Suprapubic skin (tissue), 4 donors: ENCODE results near the gene IQCK. TPM values are rescaled to one million over a fixed set of nuclear protein-coding genes. Genes with fewer than 3 reads are reported as not detected.

Experiments used
- DNase-seq, 2 donors: peaks; one replicate each; pipeline ENCODE4 v3.0.0-alpha.2; 2019; ENCODE audit warnings: low spot score in 2 of 2
- H3K27ac ChIP-seq: fragments of 200-600 bp; sonication (generic); one replicate; pipeline ENCODE4 v1.5.1; 2019
- H3K27me3 ChIP-seq: fragments of 200-600 bp; sonication (generic); one replicate; pipeline ENCODE4 v1.5.1; 2019
- H3K36me3 ChIP-seq: fragments of 200-600 bp; sonication (generic); one replicate; pipeline ENCODE4 v1.5.1; 2019
- H3K4me1 ChIP-seq: fragments of 200-600 bp; sonication (generic); one replicate; pipeline ENCODE4 v1.5.1; 2019
- H3K4me3 ChIP-seq: fragments of 200-600 bp; sonication (generic); one replicate; pipeline ENCODE4 v1.5.1; 2019; ENCODE audit warnings: mild to moderate bottlenecking
- H3K9me3 ChIP-seq: fragments of 200-600 bp; sonication (generic); one replicate; pipeline ENCODE4 v1.5.1; 2019
- EP300 ChIP-seq: sonication (generic); formaldehyde crosslinking; IDR thresholded peaks from one replicate; pipeline ENCODE4 v1.6.1; 2017; ENCODE audit warnings: antibody characterized with exemption
- POLR2A ChIP-seq, 2 donors: fragments of 450-650 bp; IDR thresholded peaks; one replicate each; pipeline ENCODE4 v1.6.1; 2017; ENCODE audit warnings: antibody characterized with exemption in 2 of 2, mild to moderate bottlenecking in 2 of 2, moderate library complexity in 2 of 2
- POLR2AphosphoS5 ChIP-seq, 3 donors: sonication (generic); formaldehyde crosslinking; IDR thresholded peaks; one replicate each; pipeline ENCODE4 v1.6.1; 2017; ENCODE audit warnings: antibody characterized with exemption in 3 of 3
- WGBS: methylation state at CpG from one replicate; pipeline ENCODE4 v1.1.5; 2018; 5-methylcytosine and 5-hydroxymethylcytosine counted together
- total RNA-seq, 4 donors: library from RNA; depleted of rRNA; stranded (reverse); fragments of >200 nt; gene quantifications; one replicate each; pipeline ENCODE4 v1.1.0, GENCODE V29; 2016
- TF ChIP-seq, protein P1 (sequence below), 2 donors: fragments of 200-600 bp in 1 of 2; fragments of 450-650 bp in 1 of 2; sonication (generic) in 1 of 2; IDR thresholded peaks; one replicate each; pipeline ENCODE4 v1.5.1; 2016 to 2019; ENCODE audit warnings: antibody characterized with exemption in 2 of 2, mild to moderate bottlenecking in 1 of 2, moderate library complexity in 1 of 2

IQCK gene
- total RNA-seq, 4 donors from 2014 or later = 10.7 to 21.6 (median 18.7) TPM

DNA sequence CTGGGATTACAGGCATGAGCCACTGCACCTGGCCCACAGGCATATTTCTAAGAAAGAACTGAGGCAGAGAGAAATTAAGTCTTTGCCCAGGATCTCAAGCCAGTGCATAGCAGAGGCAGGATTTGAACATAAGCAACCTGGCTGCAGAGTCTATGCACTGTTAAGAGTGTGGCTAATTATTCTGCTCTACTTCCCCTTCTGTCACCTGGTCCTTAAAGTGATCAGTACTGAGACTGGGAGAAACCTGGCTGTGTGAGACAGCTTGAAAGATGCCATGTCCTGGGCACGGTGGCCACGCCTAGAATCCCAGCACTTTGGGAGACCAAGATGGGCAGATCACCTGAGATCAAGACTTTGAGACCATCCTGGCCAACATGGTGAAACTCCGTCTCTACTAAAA lies 58.1 kb downstream of the IQCK start:
- 92% methylated on average over 3 of the region's 3 CpGs for WGBS
- DNase-seq = no peak
- TF ChIP-seq EP300 = no peak
- TF ChIP-seq, protein P1, sequence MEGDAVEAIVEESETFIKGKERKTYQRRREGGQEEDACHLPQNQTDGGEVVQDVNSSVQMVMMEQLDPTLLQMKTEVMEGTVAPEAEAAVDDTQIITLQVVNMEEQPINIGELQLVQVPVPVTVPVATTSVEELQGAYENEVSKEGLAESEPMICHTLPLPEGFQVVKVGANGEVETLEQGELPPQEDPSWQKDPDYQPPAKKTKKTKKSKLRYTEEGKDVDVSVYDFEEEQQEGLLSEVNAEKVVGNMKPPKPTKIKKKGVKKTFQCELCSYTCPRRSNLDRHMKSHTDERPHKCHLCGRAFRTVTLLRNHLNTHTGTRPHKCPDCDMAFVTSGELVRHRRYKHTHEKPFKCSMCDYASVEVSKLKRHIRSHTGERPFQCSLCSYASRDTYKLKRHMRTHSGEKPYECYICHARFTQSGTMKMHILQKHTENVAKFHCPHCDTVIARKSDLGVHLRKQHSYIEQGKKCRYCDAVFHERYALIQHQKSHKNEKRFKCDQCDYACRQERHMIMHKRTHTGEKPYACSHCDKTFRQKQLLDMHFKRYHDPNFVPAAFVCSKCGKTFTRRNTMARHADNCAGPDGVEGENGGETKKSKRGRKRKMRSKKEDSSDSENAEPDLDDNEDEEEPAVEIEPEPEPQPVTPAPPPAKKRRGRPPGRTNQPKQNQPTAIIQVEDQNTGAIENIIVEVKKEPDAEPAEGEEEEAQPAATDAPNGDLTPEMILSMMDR (IDR thresholded peaks at IDR 0.05) = no peak
- no peaks in the 10 kb centered on the region for H3K4me1 ChIP-seq
- H3K4me3 ChIP-seq = no peak overlapping the region
- no peaks in the 10 kb centered on the region for H3K36me3 ChIP-seq
- H3K9me3 ChIP-seq = no peaks in the 10 kb centered on the region
- H3K27ac ChIP-seq = no peak overlapping the region
- H3K27me3 ChIP-seq = no peaks in the 10 kb centered on the region

DNA sequence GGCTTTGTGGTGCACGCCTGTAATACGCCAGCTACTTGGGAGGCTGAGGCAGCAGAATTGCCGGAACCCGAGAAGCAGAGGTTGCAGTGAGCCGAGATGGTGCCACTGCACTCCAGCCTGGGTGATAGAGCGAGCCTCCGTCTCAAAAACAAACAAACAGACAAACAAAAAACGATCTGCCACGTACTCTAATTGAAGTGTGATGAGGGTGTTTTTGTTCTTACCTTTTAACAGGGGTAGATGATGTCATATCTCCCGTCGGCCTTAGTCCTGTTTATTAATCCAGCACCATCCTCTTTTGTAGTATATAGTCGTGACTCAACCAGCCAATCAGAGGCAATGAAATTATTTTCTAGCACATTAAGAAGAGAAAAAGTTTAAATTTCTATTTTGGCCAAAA lies 58.5 kb downstream of the IQCK start:
- no peaks in the 10 kb centered on the region for H3K27me3 ChIP-seq
- H3K27ac ChIP-seq = no peak overlapping the region
- WGBS = 93% methylated on average over 12 of the region's 12 CpGs
- H3K9me3 ChIP-seq = no peaks in the 10 kb centered on the region
- H3K4me3 ChIP-seq = no peak overlapping the region
- no peak for DNase-seq
- H3K4me1 ChIP-seq = no peaks in the 10 kb centered on the region
- TF ChIP-seq, protein P1 (IDR thresholded peaks at IDR 0.05) = no peak
- TF ChIP-seq EP300 (no peak), POLR2A (IDR thresholded peaks at IDR 0.05) (no peak), POLR2AphosphoS5 (IDR thresholded peaks at IDR 0.05) (no peak)
- H3K36me3 ChIP-seq = no peaks in the 10 kb centered on the region

DNA sequence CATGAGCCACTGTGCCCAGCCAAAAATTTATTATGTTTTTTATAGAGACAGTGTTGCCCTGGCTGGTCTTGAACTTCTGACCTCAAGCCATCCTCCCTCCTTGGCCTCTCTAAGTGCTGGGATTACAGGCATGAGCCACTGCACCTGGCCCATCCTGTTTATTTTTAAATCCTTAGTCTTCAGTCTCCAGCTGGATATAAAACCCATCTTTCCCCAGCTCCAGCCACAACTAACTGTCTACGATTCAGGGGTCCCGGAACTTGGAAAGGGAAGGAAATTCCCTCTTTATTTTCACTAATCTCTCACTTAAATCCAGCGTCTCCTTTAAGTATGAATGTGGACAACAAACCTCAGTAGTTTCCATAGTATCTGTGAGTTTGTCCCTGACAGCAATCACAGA lies 62.2 kb downstream of the IQCK start:
- no peaks in the 10 kb centered on the region for H3K27me3 ChIP-seq
- H3K4me1 ChIP-seq = peaks cover 14% of the 10 kb centered on the region
- no peak overlapping the region for H3K4me3 ChIP-seq
- H3K27ac ChIP-seq = no peak overlapping the region
- 95% methylated on average over 3 of the region's 3 CpGs for WGBS
- no peaks in the 10 kb centered on the region for H3K9me3 ChIP-seq
- H3K36me3 ChIP-seq = no peaks in the 10 kb centered on the region
- TF ChIP-seq EP300 (no peak), POLR2AphosphoS5 (IDR thresholded peaks at IDR 0.05) (no peak), POLR2A (IDR thresholded peaks at IDR 0.05) (no peak)
- TF ChIP-seq, protein P1 (IDR thresholded peaks at IDR 0.05) = no peak
- DNase-seq = no peak

DNA sequence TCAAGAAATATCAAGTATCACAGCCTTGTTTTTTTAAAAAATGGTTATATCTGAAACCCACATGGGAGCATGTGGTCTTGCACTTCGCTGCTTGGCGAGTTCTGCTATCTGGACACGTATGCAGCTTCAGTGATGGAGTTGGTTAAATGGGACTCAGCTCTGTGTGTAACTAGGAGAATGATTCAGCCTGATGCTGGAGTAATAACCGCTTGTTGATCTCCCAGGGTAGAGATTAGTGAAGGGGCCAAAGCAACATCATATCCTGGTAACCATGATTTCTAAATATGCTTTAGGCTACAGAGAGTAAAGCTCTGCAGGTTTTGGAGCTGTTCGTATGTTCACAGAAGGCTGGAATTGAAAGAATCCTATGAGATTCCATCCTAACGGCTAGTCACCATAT lies 63.2 kb downstream of the IQCK start:
- 86% methylated on average over 6 of the region's 6 CpGs for WGBS
- Histone ChIP-seq H3K9me3 (no peaks in the 10 kb centered on the region), H3K4me1 (peaks cover 14% of the 10 kb centered on the region), H3K4me3 (no peak overlapping the region), H3K27ac (no peak overlapping the region), H3K36me3 (no peaks in the 10 kb centered on the region), H3K27me3 (no peaks in the 10 kb centered on the region)
- TF ChIP-seq, protein P1 (IDR thresholded peaks at IDR 0.05) = no peak
- TF ChIP-seq POLR2A (IDR thresholded peaks at IDR 0.05) (no peak), POLR2AphosphoS5 (IDR thresholded peaks at IDR 0.05) (no peak), EP300 (no peak)
- no peak for DNase-seq

DNA sequence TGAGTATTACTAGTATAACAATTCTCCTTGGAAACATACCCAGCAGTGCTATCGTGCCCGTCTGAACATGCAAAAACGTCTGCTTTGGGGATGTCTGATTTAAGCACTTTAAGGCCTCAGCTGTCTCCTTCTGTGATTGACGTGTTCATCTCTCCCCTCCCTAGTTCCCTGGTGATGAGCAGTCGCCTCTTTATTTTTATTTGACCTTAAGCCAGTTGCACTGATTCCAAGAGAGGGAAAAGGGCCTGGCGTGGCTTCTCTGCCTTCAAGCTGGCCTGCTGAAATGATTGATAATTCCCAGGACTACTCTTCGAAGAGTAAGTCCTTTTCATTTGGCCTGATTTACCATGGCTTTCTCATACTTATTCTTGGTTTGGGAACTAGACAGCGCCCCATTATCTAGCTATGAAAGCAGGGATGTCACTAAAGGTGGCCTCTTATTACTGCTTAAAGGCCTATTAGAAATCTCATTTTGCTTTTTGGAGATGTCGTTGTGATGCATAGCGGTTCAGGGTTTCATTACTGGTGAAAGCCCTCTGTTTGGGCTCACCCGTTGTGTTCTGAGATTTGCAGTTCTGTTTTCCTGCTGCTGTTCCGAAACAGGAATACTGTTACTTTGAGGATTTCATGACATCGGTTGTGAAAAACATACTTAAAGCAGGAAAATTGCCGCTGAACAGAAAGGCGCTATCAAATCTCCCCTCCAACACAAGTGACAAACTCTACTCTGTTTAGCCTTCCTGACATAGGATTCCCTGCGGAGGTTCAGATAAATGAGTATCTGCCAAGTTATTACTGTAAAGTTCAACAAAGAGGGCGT lies 65.5 kb downstream of the IQCK start:
- WGBS = 50% methylated on average over 17 of the region's 17 CpGs
- peak overlapping the region; percentile 15 for H3K27ac ChIP-seq

More for the DNA sequence above, 65.5 kb downstream of the IQCK start:
- no peaks in the 10 kb centered on the region for H3K36me3 ChIP-seq
- no peaks in the 10 kb centered on the region for H3K27me3 ChIP-seq
- no peaks in the 10 kb centered on the region for H3K9me3 ChIP-seq
- DNase-seq = peak in 1 of 2 donors; percentile 6
- H3K4me3 ChIP-seq = no peak overlapping the region
- peaks cover 14% of the 10 kb centered on the region for H3K4me1 ChIP-seq
- TF ChIP-seq, protein P1 (IDR thresholded peaks at IDR 0.05) = no peak
- TF ChIP-seq EP300 = no peak
- TF ChIP-seq POLR2A (IDR thresholded peaks at IDR 0.05) = no peak
- no peak for TF ChIP-seq POLR2AphosphoS5 (IDR thresholded peaks at IDR 0.05)
